ENCODE results near the gene SLC25A17. TPM values are rescaled to one million over a fixed set of nuclear protein-coding genes. Genes with fewer than 3 reads are reported as not detected.
"Not testable (repeated sequence)": the region's sequence is repeated elsewhere in the genome, so short reads cannot be mapped to it uniquely, and the experiment has no call there.

SLC25A17 gene
- total RNA-seq, 1 donor from 2014 or later, result 12.5 TPM

- no peak overlapping the region for H3K9ac ChIP-seq (ENCODE audit: low read depth in 1 of 3, low read length in 3 of 3)
- no peak overlapping the region for H3K27ac ChIP-seq (ENCODE audit: low read depth, low read length)
- H3K36me3 ChIP-seq (ENCODE audit: control insufficient read depth in 3 of 3, insufficient read depth in 3 of 3, low read length in 3 of 3), result no peaks in the 10 kb centered on the region
- no peak overlapping the region for H3K4me3 ChIP-seq (ENCODE audit: low read length in 3 of 3)
- no peaks in the 10 kb centered on the region for H3K9me3 ChIP-seq (ENCODE audit: control insufficient read depth in 3 of 3, low read length in 3 of 3)
- H3K27me3 ChIP-seq (ENCODE audit: control insufficient read depth in 3 of 3, insufficient read depth in 3 of 3, low read length in 3 of 3), result no peaks in the 10 kb centered on the region
- no peaks in the 10 kb centered on the region for H3K4me1 ChIP-seq (ENCODE audit: control insufficient read depth in 3 of 3, insufficient read depth in 3 of 3, low read length in 3 of 3)
These were observed 15.8 kb downstream of the SLC25A17 start for GRCh38 chr22:40803321-40803720.

- H3K27ac ChIP-seq (ENCODE audit: low read depth, low read length), result no peak overlapping the region
- H3K36me3 ChIP-seq (ENCODE audit: control insufficient read depth in 3 of 3, insufficient read depth in 3 of 3, low read length in 3 of 3), result peaks cover 0 to 5% (median 3%) of the 10 kb centered on the region in 3 donors
- H3K9me3 ChIP-seq (ENCODE audit: control insufficient read depth in 3 of 3, low read length in 3 of 3), result no peaks in the 10 kb centered on the region
- H3K4me1 ChIP-seq (ENCODE audit: control insufficient read depth in 3 of 3, insufficient read depth in 3 of 3, low read length in 3 of 3), result no peaks in the 10 kb centered on the region
- H3K9ac ChIP-seq (ENCODE audit: low read depth in 1 of 3, low read length in 3 of 3), result no peak overlapping the region
- no peaks in the 10 kb centered on the region for H3K27me3 ChIP-seq (ENCODE audit: control insufficient read depth in 3 of 3, insufficient read depth in 3 of 3, low read length in 3 of 3)
- H3K4me3 ChIP-seq (ENCODE audit: low read length in 3 of 3), result no peak overlapping the region
These were observed 20.1 kb downstream of the SLC25A17 start for GRCh38 chr22:40799008-40799407.

GRCh38 chr22:40797427-40797826 lies 21.7 kb downstream of the SLC25A17 start:
- Histone ChIP-seq H3K27ac (ENCODE audit: low read depth, low read length) (no peak overlapping the region), H3K27me3 (ENCODE audit: control insufficient read depth in 3 of 3, insufficient read depth in 3 of 3, low read length in 3 of 3) (no peaks in the 10 kb centered on the region), H3K9ac (ENCODE audit: low read depth in 1 of 3, low read length in 3 of 3) (no peak overlapping the region), H3K36me3 (ENCODE audit: control insufficient read depth in 3 of 3, insufficient read depth in 3 of 3, low read length in 3 of 3) (peaks cover 0 to 7% (median 7%) of the 10 kb centered on the region in 3 donors), H3K4me1 (ENCODE audit: control insufficient read depth in 3 of 3, insufficient read depth in 3 of 3, low read length in 3 of 3) (no peaks in the 10 kb centered on the region), H3K9me3 (ENCODE audit: control insufficient read depth in 3 of 3, low read length in 3 of 3) (no peaks in the 10 kb centered on the region), H3K4me3 (ENCODE audit: low read length in 3 of 3) (no peak overlapping the region)

GRCh38 chr22:40792451-40792850 lies 26.7 kb downstream of the SLC25A17 start:
- peaks cover 3 to 19% (median 9%) of the 10 kb centered on the region in 3 donors for H3K36me3 ChIP-seq (ENCODE audit: control insufficient read depth in 3 of 3, insufficient read depth in 3 of 3, low read length in 3 of 3)
- no peaks in the 10 kb centered on the region for H3K27me3 ChIP-seq (ENCODE audit: control insufficient read depth in 3 of 3, insufficient read depth in 3 of 3, low read length in 3 of 3)
- H3K27ac ChIP-seq (ENCODE audit: low read depth, low read length), result no peak overlapping the region
- no peaks in the 10 kb centered on the region for H3K9me3 ChIP-seq (ENCODE audit: control insufficient read depth in 3 of 3, low read length in 3 of 3)
- no peaks in the 10 kb centered on the region for H3K4me1 ChIP-seq (ENCODE audit: control insufficient read depth in 3 of 3, insufficient read depth in 3 of 3, low read length in 3 of 3)
- no peak overlapping the region for H3K9ac ChIP-seq (ENCODE audit: low read depth in 1 of 3, low read length in 3 of 3)
- H3K4me3 ChIP-seq (ENCODE audit: low read length in 3 of 3), result no peak overlapping the region

GRCh38 chr22:40791241-40791640 lies 27.9 kb downstream of the SLC25A17 start:
- H3K36me3 ChIP-seq (ENCODE audit: control insufficient read depth in 3 of 3, insufficient read depth in 3 of 3, low read length in 3 of 3), result peaks cover 3 to 24% (median 13%) of the 10 kb centered on the region in 3 donors

GRCh38 chr22:40789131-40789530 lies 30.0 kb downstream of the SLC25A17 start:
- no peaks in the 10 kb centered on the region for H3K9me3 ChIP-seq (ENCODE audit: control insufficient read depth in 3 of 3, low read length in 3 of 3)
- no peak overlapping the region for H3K27ac ChIP-seq (ENCODE audit: low read depth, low read length)
- H3K9ac ChIP-seq (ENCODE audit: low read depth in 1 of 3, low read length in 3 of 3), result no peak overlapping the region
- no peaks in the 10 kb centered on the region for H3K27me3 ChIP-seq (ENCODE audit: control insufficient read depth in 3 of 3, insufficient read depth in 3 of 3, low read length in 3 of 3)
- peaks cover 3 to 24% (median 21%) of the 10 kb centered on the region in 3 donors for H3K36me3 ChIP-seq (ENCODE audit: control insufficient read depth in 3 of 3, insufficient read depth in 3 of 3, low read length in 3 of 3)
- H3K4me3 ChIP-seq (ENCODE audit: low read length in 3 of 3), result no peak overlapping the region
- H3K4me1 ChIP-seq (ENCODE audit: control insufficient read depth in 3 of 3, insufficient read depth in 3 of 3, low read length in 3 of 3), result no peaks in the 10 kb centered on the region

More at GRCh38 chr22:40791241-40791640, 27.9 kb downstream of the SLC25A17 start:
- Histone ChIP-seq H3K4me3 (ENCODE audit: low read length in 3 of 3) (no peak overlapping the region), H3K9me3 (ENCODE audit: control insufficient read depth in 3 of 3, low read length in 3 of 3) (no peaks in the 10 kb centered on the region), H3K4me1 (ENCODE audit: control insufficient read depth in 3 of 3, insufficient read depth in 3 of 3, low read length in 3 of 3) (no peaks in the 10 kb centered on the region), H3K27me3 (ENCODE audit: control insufficient read depth in 3 of 3, insufficient read depth in 3 of 3, low read length in 3 of 3) (no peaks in the 10 kb centered on the region), H3K27ac (ENCODE audit: low read depth, low read length) (no peak overlapping the region), H3K9ac (ENCODE audit: low read depth in 1 of 3, low read length in 3 of 3) (no peak overlapping the region)

- Histone ChIP-seq H3K36me3 (ENCODE audit: control insufficient read depth in 3 of 3, insufficient read depth in 3 of 3, low read length in 3 of 3) (peaks cover 2 to 27% (median 18%) of the 10 kb centered on the region in 3 donors), H3K9me3 (ENCODE audit: control insufficient read depth in 3 of 3, low read length in 3 of 3) (no peaks in the 10 kb centered on the region), H3K9ac (ENCODE audit: low read depth in 1 of 3, low read length in 3 of 3) (no peak overlapping the region), H3K27me3 (ENCODE audit: control insufficient read depth in 3 of 3, insufficient read depth in 3 of 3, low read length in 3 of 3) (no peaks in the 10 kb centered on the region), H3K4me1 (ENCODE audit: control insufficient read depth in 3 of 3, insufficient read depth in 3 of 3, low read length in 3 of 3) (no peaks in the 10 kb centered on the region), H3K4me3 (ENCODE audit: low read length in 3 of 3) (no peak overlapping the region), H3K27ac (ENCODE audit: low read depth, low read length) (no peak overlapping the region)
These were observed 36.6 kb downstream of the SLC25A17 start for GRCh38 chr22:40782521-40782920.

- H3K36me3 ChIP-seq (ENCODE audit: control insufficient read depth in 3 of 3, insufficient read depth in 3 of 3, low read length in 3 of 3), result peaks cover 7 to 27% (median 19%) of the 10 kb centered on the region in 3 donors
- H3K4me1 ChIP-seq (ENCODE audit: control insufficient read depth in 3 of 3, insufficient read depth in 3 of 3, low read length in 3 of 3); H3K9ac ChIP-seq (ENCODE audit: low read depth in 1 of 3, low read length in 3 of 3); H3K27me3 ChIP-seq (ENCODE audit: control insufficient read depth in 3 of 3, insufficient read depth in 3 of 3, low read length in 3 of 3); H3K27ac ChIP-seq (ENCODE audit: low read depth, low read length); H3K4me3 ChIP-seq (ENCODE audit: low read length in 3 of 3); H3K9me3 ChIP-seq (ENCODE audit: control insufficient read depth in 3 of 3, low read length in 3 of 3): not testable (repeated sequence)
These were observed 37.4 kb downstream of the SLC25A17 start for GRCh38 chr22:40781749-40782148.

GRCh38 chr22:40769761-40770160 lies 49.4 kb downstream of the SLC25A17 start:
- no peak overlapping the region for H3K4me3 ChIP-seq (ENCODE audit: low read length in 3 of 3)
- peaks cover 15 to 37% (median 28%) of the 10 kb centered on the region in 3 donors for H3K36me3 ChIP-seq (ENCODE audit: control insufficient read depth in 3 of 3, insufficient read depth in 3 of 3, low read length in 3 of 3)
- H3K4me1 ChIP-seq (ENCODE audit: control insufficient read depth in 3 of 3, insufficient read depth in 3 of 3, low read length in 3 of 3), result no peaks in the 10 kb centered on the region
- H3K9ac ChIP-seq (ENCODE audit: low read depth in 1 of 3, low read length in 3 of 3), result no peak overlapping the region
- no peaks in the 10 kb centered on the region for H3K27me3 ChIP-seq (ENCODE audit: control insufficient read depth in 3 of 3, insufficient read depth in 3 of 3, low read length in 3 of 3)
- H3K9me3 ChIP-seq (ENCODE audit: control insufficient read depth in 3 of 3, low read length in 3 of 3), result no peaks in the 10 kb centered on the region
- H3K27ac ChIP-seq (ENCODE audit: low read depth, low read length), result no peak overlapping the region

- no peak overlapping the region for H3K4me3 ChIP-seq (ENCODE audit: low read length in 3 of 3)
- H3K9ac ChIP-seq (ENCODE audit: low read depth in 1 of 3, low read length in 3 of 3), result no peak overlapping the region
- no peaks in the 10 kb centered on the region for H3K4me1 ChIP-seq (ENCODE audit: control insufficient read depth in 3 of 3, insufficient read depth in 3 of 3, low read length in 3 of 3)
- peaks cover 10 to 26% (median 23%) of the 10 kb centered on the region in 3 donors for H3K36me3 ChIP-seq (ENCODE audit: control insufficient read depth in 3 of 3, insufficient read depth in 3 of 3, low read length in 3 of 3)
- H3K9me3 ChIP-seq (ENCODE audit: control insufficient read depth in 3 of 3, low read length in 3 of 3), result no peaks in the 10 kb centered on the region
- no peaks in the 10 kb centered on the region for H3K27me3 ChIP-seq (ENCODE audit: control insufficient read depth in 3 of 3, insufficient read depth in 3 of 3, low read length in 3 of 3)
- H3K27ac ChIP-seq (ENCODE audit: low read depth, low read length), result no peak overlapping the region
These were observed 50.9 kb downstream of the SLC25A17 start for GRCh38 chr22:40768206-40768605.

Data from skeletal muscle tissue (tissue), 4 donors.